Esophagus muscularis mucosa (tissue), 3 donors: ENCODE results near the gene CHD2.

Experiments used
- POLR2A ChIP-seq: fragments of 450-650 bp; IDR thresholded peaks from one replicate; pipeline ENCODE4 v1.6.1; 2017; ENCODE audit warnings: antibody characterized with exemption, moderate library complexity, mild to moderate bottlenecking, low read depth
- POLR2AphosphoS5 ChIP-seq, 2 donors: sonication (generic); formaldehyde crosslinking; IDR thresholded peaks; one replicate each; pipeline ENCODE4 v1.6.1; 2017; ENCODE audit warnings: antibody characterized with exemption in 2 of 2
- TF ChIP-seq, protein P1 (sequence below), 3 experiments: fragments of 200-600 bp in 2 of 3; fragments of 450-650 bp in 1 of 3; sonication (generic) in 2 of 3; IDR thresholded peaks; one replicate each; pipeline ENCODE4 v1.5.1; 2017 to 2019; ENCODE audit warnings: antibody characterized with exemption in 3 of 3, mild to moderate bottlenecking in 2 of 3, moderate library complexity in 1 of 3

DNA sequence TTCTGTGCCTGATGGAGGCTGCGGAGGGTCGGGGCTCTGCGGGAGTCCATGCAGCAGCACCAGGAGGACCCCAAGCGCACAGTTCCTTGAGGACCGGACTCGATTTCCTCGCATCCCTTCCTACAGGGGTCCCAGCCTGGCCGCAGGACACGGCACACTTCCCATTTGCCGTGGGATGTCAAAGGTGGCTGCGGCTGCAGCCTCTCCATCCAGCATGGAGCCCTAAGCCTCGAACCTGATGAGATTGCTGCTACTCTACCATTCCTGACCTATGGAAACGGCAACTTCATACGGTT lies 148.2 kb downstream of the CHD2 start:
- TF ChIP-seq, protein P1, sequence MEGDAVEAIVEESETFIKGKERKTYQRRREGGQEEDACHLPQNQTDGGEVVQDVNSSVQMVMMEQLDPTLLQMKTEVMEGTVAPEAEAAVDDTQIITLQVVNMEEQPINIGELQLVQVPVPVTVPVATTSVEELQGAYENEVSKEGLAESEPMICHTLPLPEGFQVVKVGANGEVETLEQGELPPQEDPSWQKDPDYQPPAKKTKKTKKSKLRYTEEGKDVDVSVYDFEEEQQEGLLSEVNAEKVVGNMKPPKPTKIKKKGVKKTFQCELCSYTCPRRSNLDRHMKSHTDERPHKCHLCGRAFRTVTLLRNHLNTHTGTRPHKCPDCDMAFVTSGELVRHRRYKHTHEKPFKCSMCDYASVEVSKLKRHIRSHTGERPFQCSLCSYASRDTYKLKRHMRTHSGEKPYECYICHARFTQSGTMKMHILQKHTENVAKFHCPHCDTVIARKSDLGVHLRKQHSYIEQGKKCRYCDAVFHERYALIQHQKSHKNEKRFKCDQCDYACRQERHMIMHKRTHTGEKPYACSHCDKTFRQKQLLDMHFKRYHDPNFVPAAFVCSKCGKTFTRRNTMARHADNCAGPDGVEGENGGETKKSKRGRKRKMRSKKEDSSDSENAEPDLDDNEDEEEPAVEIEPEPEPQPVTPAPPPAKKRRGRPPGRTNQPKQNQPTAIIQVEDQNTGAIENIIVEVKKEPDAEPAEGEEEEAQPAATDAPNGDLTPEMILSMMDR (IDR thresholded peaks at IDR 0.05), result no peak
- TF ChIP-seq POLR2AphosphoS5 (IDR thresholded peaks at IDR 0.05), result no peak
- no peak for TF ChIP-seq POLR2A
